HG02588 (cell line): ENCODE data around the gene TP73.

ENCODE experiments used
- ATAC-seq: cut with Tn5 transposase; IDR thresholded peaks from one replicate; pipeline ENCODE4 v1.9.1; 2021; ENCODE audit warnings: mild to moderate bottlenecking, moderate library complexity; ENCODE audit not compliant: unreplicated experiment

The TP73 gene

GRCh38 chr1:3633344-3634058 lies 18.8 kb upstream of the TP73 start:
- ATAC-seq: no peak

GRCh38 chr1:3634059-3634800 lies 18.1 kb upstream of the TP73 start:
- ATAC-seq: no peak

- no peak for ATAC-seq
These were observed 16.2 kb upstream of the TP73 start for GRCh38 chr1:3636080-3636479.

GRCh38 chr1:3636531-3636930 lies 15.8 kb upstream of the TP73 start:
- no peak for ATAC-seq

GRCh38 chr1:3638027-3638426 lies 14.3 kb upstream of the TP73 start:
- ATAC-seq: no peak

- no peak for ATAC-seq
These were observed 13.6 kb upstream of the TP73 start for GRCh38 chr1:3638676-3639075.

- no peak for ATAC-seq
These were observed 12.9 kb upstream of the TP73 start for GRCh38 chr1:3639397-3639911.

GRCh38 chr1:3640121-3640837 lies 12.0 kb upstream of the TP73 start:
- ATAC-seq: no peak

- ATAC-seq: no peak
These were observed 11.1 kb upstream of the TP73 start for GRCh38 chr1:3641046-3641760.

GRCh38 chr1:3641816-3642215 lies 10.5 kb upstream of the TP73 start:
- ATAC-seq: no peak

- no peak for ATAC-seq
These were observed 9.2 kb upstream of the TP73 start for GRCh38 chr1:3642919-3643675.

- no peak for ATAC-seq
These were observed 8.0 kb upstream of the TP73 start for GRCh38 chr1:3644273-3644672.

GRCh38 chr1:3645247-3645646 lies 7.1 kb upstream of the TP73 start:
- no peak for ATAC-seq

- no peak for ATAC-seq
These were observed 6.5 kb upstream of the TP73 start for GRCh38 chr1:3645666-3646355.

GRCh38 chr1:3646596-3646995 lies 5.7 kb upstream of the TP73 start:
- no peak for ATAC-seq

GRCh38 chr1:3649342-3650247 lies 2.7 kb upstream of the TP73 start, which contains the start of gene WRAP73:
Gene WRAP73, minus strand, starts transcription at chr1:3650103. Its CDS starts 104 bp downstream, at chr1:3649999.
- ATAC-seq: peak; percentile 72

- ATAC-seq: no peak
These were observed 1.9 kb upstream of the TP73 start for GRCh38 chr1:3650248-3651025.
